Spleen (tissue), 7 donors: ENCODE data around the gene NPNT.

Source experiments
- POLR2AphosphoS5 ChIP-seq, 3 donors: sonication (generic); formaldehyde crosslinking; IDR thresholded peaks; one replicate each; pipeline ENCODE4 v1.5.1; 2017; ENCODE audit warnings: antibody characterized with exemption in 3 of 3
- TF ChIP-seq, protein P1 (sequence below), 11 experiments: fragments of 200-600 bp in 7 of 11; fragments of 450-650 bp in 4 of 11; sonication (generic) in 4 of 11; IDR thresholded peaks in 8 of 11; conservative IDR thresholded peaks in 3 of 11; 1 replicate in 7 of 11; 2 replicates in 4 of 11; pipeline versions ENCODE4 v1.4.0 to v1.8.0; 2016 to 2021; ENCODE audit warnings: antibody characterized with exemption in 11 of 11, inconsistent platforms in 4 of 11, mild to moderate bottlenecking in 1 of 11
- donor health status: DM: no; HTN: no; CAD: no; lungs with moderate emphysema.
- donor health status: DM: no; HTN: no; CAD: no.
- donor health status: DM: no; HTN: no; CAD: no.

GRCh38 chr4:105966051-105966450 lies 70.8 kb downstream of the NPNT start:
- TF ChIP-seq, protein P1, sequence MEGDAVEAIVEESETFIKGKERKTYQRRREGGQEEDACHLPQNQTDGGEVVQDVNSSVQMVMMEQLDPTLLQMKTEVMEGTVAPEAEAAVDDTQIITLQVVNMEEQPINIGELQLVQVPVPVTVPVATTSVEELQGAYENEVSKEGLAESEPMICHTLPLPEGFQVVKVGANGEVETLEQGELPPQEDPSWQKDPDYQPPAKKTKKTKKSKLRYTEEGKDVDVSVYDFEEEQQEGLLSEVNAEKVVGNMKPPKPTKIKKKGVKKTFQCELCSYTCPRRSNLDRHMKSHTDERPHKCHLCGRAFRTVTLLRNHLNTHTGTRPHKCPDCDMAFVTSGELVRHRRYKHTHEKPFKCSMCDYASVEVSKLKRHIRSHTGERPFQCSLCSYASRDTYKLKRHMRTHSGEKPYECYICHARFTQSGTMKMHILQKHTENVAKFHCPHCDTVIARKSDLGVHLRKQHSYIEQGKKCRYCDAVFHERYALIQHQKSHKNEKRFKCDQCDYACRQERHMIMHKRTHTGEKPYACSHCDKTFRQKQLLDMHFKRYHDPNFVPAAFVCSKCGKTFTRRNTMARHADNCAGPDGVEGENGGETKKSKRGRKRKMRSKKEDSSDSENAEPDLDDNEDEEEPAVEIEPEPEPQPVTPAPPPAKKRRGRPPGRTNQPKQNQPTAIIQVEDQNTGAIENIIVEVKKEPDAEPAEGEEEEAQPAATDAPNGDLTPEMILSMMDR (IDR thresholded peaks at IDR 0.05 in 8 of 11, conservative IDR thresholded peaks at IDR 0.05 in 3 of 11), result no peak
- TF ChIP-seq POLR2AphosphoS5 (IDR thresholded peaks at IDR 0.05), result no peak
